BLaER1 (cell line): ENCODE measurements around the gene SAMD4A.

ENCODE experiments used
- H3K27ac ChIP-seq: shearing (Covaris generic); formaldehyde crosslinking; 2 replicates; pipeline ENCODE4 v1.8.1; 2022
- H3K27me3 ChIP-seq: shearing (Covaris generic); formaldehyde crosslinking; 2 replicates; pipeline ENCODE4 v1.8.1; 2022
- H3K36me3 ChIP-seq: shearing (Covaris generic); formaldehyde crosslinking; 2 replicates; pipeline ENCODE4 v1.8.1; 2022
- H3K4me1 ChIP-seq: shearing (Covaris generic); formaldehyde crosslinking; 2 replicates; pipeline ENCODE4 v1.8.1; 2022
- H3K4me2 ChIP-seq: shearing (Covaris generic); formaldehyde crosslinking; 2 replicates; pipeline ENCODE4 v1.8.1; 2022
- H3K4me3 ChIP-seq: shearing (Covaris generic); formaldehyde crosslinking; 2 replicates; pipeline ENCODE4 v1.8.1; 2022
- H3K9ac ChIP-seq: shearing (Covaris generic); formaldehyde crosslinking; 2 replicates; pipeline ENCODE4 v1.8.1; 2022
- H3K9me3 ChIP-seq: shearing (Covaris generic); formaldehyde crosslinking; 2 replicates; pipeline ENCODE4 v1.8.1; 2022
- H4K20me1 ChIP-seq: shearing (Covaris generic); formaldehyde crosslinking; 2 replicates; pipeline ENCODE4 v1.8.1; 2022
- Cebpa-rat ChIP-seq: shearing (Covaris generic); IDR thresholded peaks from 2 replicates; pipeline ENCODE4 v1.8.1; 2022

The SAMD4A gene

DNA sequence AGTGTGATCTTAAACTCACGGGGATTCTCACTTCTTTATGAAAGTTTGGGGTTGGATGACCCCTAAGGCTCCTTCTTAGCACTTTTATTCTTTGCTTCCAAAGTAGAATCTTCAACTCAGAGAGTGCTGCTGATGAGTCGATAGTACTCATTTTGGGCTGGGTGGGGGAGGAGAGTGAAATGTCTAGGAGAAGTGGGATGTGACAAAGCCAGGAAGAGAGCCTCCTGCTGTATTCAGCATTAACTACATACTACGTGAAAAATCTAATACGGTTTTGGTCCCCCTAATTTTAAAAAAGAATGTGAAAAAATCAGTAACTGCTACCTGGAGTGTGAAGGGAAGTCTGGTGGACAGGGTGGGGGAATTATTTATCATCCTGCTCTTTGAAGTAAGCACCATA is 148.3 kb downstream of the SAMD4A start:
- TF ChIP-seq Cebpa-rat, result no peak

DNA sequence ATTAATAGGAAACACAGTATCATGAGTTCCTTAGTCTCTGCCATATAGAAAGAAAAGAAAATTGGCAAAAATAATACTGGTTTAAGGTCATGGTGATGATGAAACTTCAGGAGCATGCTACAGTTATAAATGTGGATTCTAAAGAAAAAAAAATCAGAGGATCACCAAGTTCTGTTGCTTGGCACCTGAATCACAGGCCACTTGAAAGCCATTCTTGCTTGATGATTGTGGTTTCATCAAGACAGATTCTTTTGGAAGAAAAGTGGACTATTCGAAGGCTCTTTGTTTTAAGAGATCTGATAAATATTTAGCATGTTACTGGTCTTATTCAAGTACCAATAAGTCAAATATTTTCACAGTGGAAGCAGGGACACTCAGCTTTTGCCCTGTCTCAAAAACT is 148.9 kb downstream of the SAMD4A start:
- peaks cover 53% of the 10 kb centered on the region for H3K4me1 ChIP-seq
- H3K27me3 ChIP-seq, result no peaks in the 10 kb centered on the region
- no peak overlapping the region for H3K9ac ChIP-seq
- no peak for TF ChIP-seq Cebpa-rat
- no peaks in the 10 kb centered on the region for H4K20me1 ChIP-seq
- H3K4me2 ChIP-seq, result 0 out of 2 replicates have a peak overlapping the region, but pooled peaks have one; percentile 37
- H3K9me3 ChIP-seq, result peaks cover 12% of the 10 kb centered on the region; the same call in 1 of the 2 replicates
- no peak overlapping the region for H3K4me3 ChIP-seq
- no peak overlapping the region for H3K27ac ChIP-seq
- H3K36me3 ChIP-seq, result no peaks in the 10 kb centered on the region

More for the DNA sequence above, 148.3 kb downstream of the SAMD4A start:
- Histone ChIP-seq H3K9ac (no peak overlapping the region), H3K27me3 (no peaks in the 10 kb centered on the region), H4K20me1 (no peaks in the 10 kb centered on the region), H3K4me1 (peaks cover 59% of the 10 kb centered on the region), H3K27ac (no peak overlapping the region), H3K4me2 (peak overlapping the region; percentile 37; the same call in 1 of the 2 replicates), H3K4me3 (no peak overlapping the region), H3K9me3 (peaks cover 12% of the 10 kb centered on the region; the same call in 1 of the 2 replicates), H3K36me3 (no peaks in the 10 kb centered on the region)

DNA sequence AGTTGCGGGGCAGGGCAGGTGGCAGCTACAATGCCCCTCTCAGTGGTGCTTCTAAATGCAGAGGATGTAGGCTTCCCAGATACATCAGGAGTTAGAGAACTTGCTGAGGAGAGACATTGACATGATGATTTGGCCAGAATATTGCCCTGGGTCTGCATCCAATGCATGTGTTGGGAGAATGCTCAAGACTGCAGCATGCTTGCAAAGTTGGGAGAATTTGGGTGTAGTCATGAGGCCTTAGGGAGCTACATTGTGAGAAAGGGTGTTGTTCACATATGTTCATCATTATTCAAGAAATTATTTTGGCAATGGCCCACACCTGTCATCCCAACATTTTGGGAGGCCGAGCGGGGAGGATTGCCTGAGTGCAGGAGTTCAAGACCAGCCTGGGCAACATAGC is 149.9 kb downstream of the SAMD4A start:
- Histone ChIP-seq H3K4me3 (no peak overlapping the region), H4K20me1 (no peaks in the 10 kb centered on the region), H3K4me2 (no peak overlapping the region), H3K27ac (no peak overlapping the region), H3K4me1 (peaks cover 46% of the 10 kb centered on the region), H3K9me3 (peaks cover 12% of the 10 kb centered on the region; the same call in 1 of the 2 replicates), H3K36me3 (no peaks in the 10 kb centered on the region), H3K27me3 (no peaks in the 10 kb centered on the region), H3K9ac (no peak overlapping the region)
- no peak for TF ChIP-seq Cebpa-rat

- H3K4me3 ChIP-seq, result no peak overlapping the region
- no peak overlapping the region for H3K9ac ChIP-seq
- no peak overlapping the region for H3K4me2 ChIP-seq
- H3K9me3 ChIP-seq, result peaks cover 12% of the 10 kb centered on the region; the same call in 1 of the 2 replicates
- H3K36me3 ChIP-seq, result no peaks in the 10 kb centered on the region
- no peak overlapping the region for H3K27ac ChIP-seq
- no peaks in the 10 kb centered on the region for H3K27me3 ChIP-seq
- H4K20me1 ChIP-seq, result no peaks in the 10 kb centered on the region
- TF ChIP-seq Cebpa-rat, result no peak
- H3K4me1 ChIP-seq, result peaks cover 43% of the 10 kb centered on the region
These were observed 151.1 kb downstream of the SAMD4A start for GRCh38 chr14:54718046-54718445.

GRCh38 chr14:54719406-54719805 is 152.5 kb downstream of the SAMD4A start:
- Histone ChIP-seq H3K4me3 (no peak overlapping the region), H3K9me3 (peaks cover 12% of the 10 kb centered on the region; the same call in 1 of the 2 replicates), H3K9ac (no peak overlapping the region), H3K4me2 (no peak overlapping the region), H3K27ac (no peak overlapping the region), H3K4me1 (peaks cover 36% of the 10 kb centered on the region), H3K27me3 (no peaks in the 10 kb centered on the region), H3K36me3 (no peaks in the 10 kb centered on the region), H4K20me1 (peaks cover 4% of the 10 kb centered on the region; the same call in 1 of the 2 replicates)
- TF ChIP-seq Cebpa-rat, result no peak

DNA sequence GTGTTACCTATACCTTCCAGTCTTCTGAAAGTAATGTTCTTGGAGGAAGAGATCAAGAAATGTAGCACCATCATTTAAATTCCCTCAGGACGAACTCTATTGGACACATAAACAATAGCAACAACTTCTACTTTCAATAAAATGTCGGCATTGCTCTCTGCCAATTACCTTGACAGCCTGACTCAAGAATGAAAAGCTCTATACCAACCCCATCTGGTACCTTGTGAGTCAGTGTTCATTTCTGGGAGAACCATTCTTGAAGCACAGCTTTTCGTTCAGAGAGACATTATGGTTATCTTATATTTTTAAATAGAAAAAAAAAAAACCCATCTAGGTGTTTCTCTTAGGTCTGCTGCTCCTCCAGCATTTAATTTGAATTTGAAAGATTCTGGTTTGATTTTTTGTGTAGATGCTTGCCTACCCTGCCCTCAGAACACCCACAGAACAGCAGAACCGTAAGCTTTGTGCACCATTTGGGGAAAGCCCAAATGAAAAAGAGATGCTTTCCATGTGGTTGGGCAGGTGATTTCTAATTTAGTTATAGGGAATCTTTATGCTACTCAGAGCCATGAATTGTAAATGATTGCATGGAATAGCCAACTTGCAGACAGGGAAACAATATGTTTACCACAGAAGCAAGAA is 156.0 kb downstream of the SAMD4A start:
- Histone ChIP-seq H3K4me2 (peak overlapping the region; percentile 14), H3K4me3 (no peak overlapping the region), H3K36me3 (peaks cover 6% of the 10 kb centered on the region; the same call in 1 of the 2 replicates), H3K9ac (no peak overlapping the region), H3K27ac (no peak overlapping the region), H3K9me3 (peaks cover 12% of the 10 kb centered on the region; the same call in 1 of the 2 replicates), H3K27me3 (no peaks in the 10 kb centered on the region), H4K20me1 (peaks cover 26% of the 10 kb centered on the region; the same call in 1 of the 2 replicates), H3K4me1 (peaks cover 20% of the 10 kb centered on the region)
- no peak for TF ChIP-seq Cebpa-rat

DNA sequence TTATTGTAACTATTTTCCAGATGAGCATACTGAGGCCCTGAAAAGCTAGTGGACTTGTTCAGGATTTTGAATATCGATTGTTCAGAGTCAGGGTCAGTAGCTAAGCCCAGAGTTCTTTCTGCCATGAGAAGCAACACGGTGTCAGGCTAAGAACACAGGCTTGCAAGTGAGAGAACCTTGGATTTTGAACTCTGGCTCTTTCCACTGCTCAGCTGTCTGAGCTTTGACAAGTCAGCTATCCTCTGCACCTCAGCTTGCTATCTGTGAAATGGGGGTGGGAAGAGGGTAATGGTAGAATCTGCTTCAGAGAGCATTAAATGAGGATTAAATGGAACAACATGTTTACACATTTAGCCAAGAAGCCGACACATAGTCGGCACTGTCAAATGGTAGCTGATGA is 157.2 kb downstream of the SAMD4A start:
- Histone ChIP-seq H3K27me3 (no peaks in the 10 kb centered on the region; the same call in 1 of the 2 replicates), H3K4me2 (no peak overlapping the region), H3K4me1 (peaks cover 25% of the 10 kb centered on the region), H3K4me3 (no peak overlapping the region), H3K27ac (no peak overlapping the region), H4K20me1 (peaks cover 26% of the 10 kb centered on the region; the same call in 1 of the 2 replicates), H3K36me3 (peaks cover 6% of the 10 kb centered on the region; the same call in 1 of the 2 replicates), H3K9ac (no peak overlapping the region), H3K9me3 (0 out of 2 replicates have a peak, but pooled peaks cover 5% of the 10 kb centered on the region)
- no peak for TF ChIP-seq Cebpa-rat

DNA sequence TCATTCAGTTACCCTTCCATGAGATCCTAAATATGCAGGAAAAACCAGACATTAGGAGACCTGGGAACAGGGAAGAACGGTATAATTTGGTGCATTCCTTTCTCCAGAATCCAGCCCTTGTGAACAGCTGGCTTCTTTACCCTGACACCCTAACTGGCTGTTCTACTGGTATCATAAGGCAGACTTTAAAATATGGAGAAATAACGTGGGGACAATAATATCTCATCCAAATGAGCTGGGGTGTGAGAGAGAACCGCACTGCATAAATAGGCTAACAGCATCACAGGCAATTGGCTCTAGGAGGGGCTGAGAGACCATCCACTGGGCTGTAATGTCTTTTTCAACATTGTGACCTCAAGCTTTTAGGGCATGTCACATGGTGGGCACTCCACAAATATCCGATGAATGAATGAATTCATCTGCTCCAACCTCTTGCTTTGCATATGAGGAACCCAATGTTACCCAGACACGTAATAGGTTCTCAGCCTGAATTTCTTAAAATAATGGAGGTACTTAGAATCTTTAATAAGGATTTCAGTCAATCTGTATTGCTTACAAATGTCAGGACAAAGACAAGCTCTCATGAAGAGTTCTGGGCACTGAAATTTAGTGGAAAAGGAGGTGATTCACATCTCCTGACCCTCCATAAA is 157.9 kb downstream of the SAMD4A start:
- H3K36me3 ChIP-seq, result peaks cover 6% of the 10 kb centered on the region; the same call in 1 of the 2 replicates
- peaks cover 32% of the 10 kb centered on the region for H3K4me1 ChIP-seq
- no peak overlapping the region for H3K27ac ChIP-seq
- H3K4me2 ChIP-seq, result no peak overlapping the region
- H3K27me3 ChIP-seq, result no peaks in the 10 kb centered on the region; the same call in 1 of the 2 replicates
- H3K4me3 ChIP-seq, result no peak overlapping the region
- no peak for TF ChIP-seq Cebpa-rat
- H3K9ac ChIP-seq, result no peak overlapping the region
- no peaks in the 10 kb centered on the region for H3K9me3 ChIP-seq
- peaks cover 26% of the 10 kb centered on the region; the same call in 1 of the 2 replicates for H4K20me1 ChIP-seq

- H4K20me1 ChIP-seq, result peaks cover 26% of the 10 kb centered on the region; the same call in 1 of the 2 replicates
These were observed 159.1 kb downstream of the SAMD4A start for GRCh38 chr14:54725998-54726397.

DNA sequence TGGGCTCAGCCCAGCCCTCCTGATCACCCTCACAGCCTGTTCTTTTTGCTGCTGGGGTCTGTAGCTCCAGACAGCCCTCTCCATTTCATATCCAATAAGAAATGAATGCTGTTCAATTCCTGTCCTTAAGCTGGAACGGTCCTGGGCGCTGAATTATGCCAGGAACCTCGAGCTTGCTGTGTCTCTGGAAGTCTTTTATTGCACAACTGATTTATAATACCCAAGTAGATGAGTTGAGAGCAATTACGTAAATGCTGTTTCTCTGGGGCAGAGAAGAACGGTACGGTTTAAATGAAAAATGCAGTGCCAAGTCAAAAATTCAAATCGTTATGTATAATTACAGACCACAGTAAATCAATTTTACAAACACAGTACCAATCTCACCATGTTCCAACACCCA is 161.0 kb downstream of the SAMD4A start:
- H3K4me1 ChIP-seq, result peaks cover 33% of the 10 kb centered on the region
- peaks cover 26% of the 10 kb centered on the region; the same call in 1 of the 2 replicates for H4K20me1 ChIP-seq
- no peaks in the 10 kb centered on the region; the same call in 1 of the 2 replicates for H3K27me3 ChIP-seq
- no peak overlapping the region for H3K9ac ChIP-seq
- H3K4me3 ChIP-seq, result no peak overlapping the region
- no peak overlapping the region for H3K27ac ChIP-seq
- H3K36me3 ChIP-seq, result peaks cover 6% of the 10 kb centered on the region; the same call in 1 of the 2 replicates
- no peak for TF ChIP-seq Cebpa-rat
- no peak overlapping the region for H3K4me2 ChIP-seq
- H3K9me3 ChIP-seq, result no peaks in the 10 kb centered on the region

More at GRCh38 chr14:54725998-54726397, 159.1 kb downstream of the SAMD4A start:
- no peak overlapping the region for H3K4me2 ChIP-seq
- no peak overlapping the region for H3K9ac ChIP-seq
- TF ChIP-seq Cebpa-rat, result no peak
- H3K9me3 ChIP-seq, result no peaks in the 10 kb centered on the region
- no peaks in the 10 kb centered on the region; the same call in 1 of the 2 replicates for H3K27me3 ChIP-seq
- no peak overlapping the region for H3K27ac ChIP-seq
- H3K4me3 ChIP-seq, result no peak overlapping the region
- H3K4me1 ChIP-seq, result peaks cover 44% of the 10 kb centered on the region
- H3K36me3 ChIP-seq, result peaks cover 6% of the 10 kb centered on the region; the same call in 1 of the 2 replicates
